GM21390 (cell line): ENCODE measurements around the gene LINGO3.
"Not testable (repeated sequence)": the region's sequence is repeated elsewhere in the genome, so short reads cannot be mapped to it uniquely, and the experiment has no call there.

Experiments
- ATAC-seq: cut with Tn5 transposase; IDR thresholded peaks from one replicate; pipeline ENCODE4 v1.9.1; 2021; ENCODE audit not compliant: unreplicated experiment

The LINGO3 gene

GRCh38 chr19:2283835-2284507 is 24.0 kb downstream of the LINGO3 start:
- ATAC-seq, result no peak

- no peak for ATAC-seq
Observed at GRCh38 chr19:2282862-2283237, 25.1 kb downstream of the LINGO3 start.

- no peak for ATAC-seq
Observed at GRCh38 chr19:2282062-2282861, 25.7 kb downstream of the LINGO3 start, which contains the start of gene PEAK3. TSS of gene PEAK3 (minus strand) at chr19:2282175. CDS start at chr19:2280931, 1,244 bp downstream.

- ATAC-seq, result not testable (repeated sequence)
Observed at GRCh38 chr19:2281265-2282061, 26.5 kb downstream of the LINGO3 start.

GRCh38 chr19:2280633-2281264 is 27.2 kb downstream of the LINGO3 start:
- ATAC-seq, result no peak

- no peak for ATAC-seq
Observed at GRCh38 chr19:2278459-2279158, 29.3 kb downstream of the LINGO3 start.

- no peak for ATAC-seq
Observed at GRCh38 chr19:2277138-2277537, 30.8 kb downstream of the LINGO3 start.

- no peak for ATAC-seq
Observed at GRCh38 chr19:2276429-2276986, 31.4 kb downstream of the LINGO3 start.

GRCh38 chr19:2275588-2276428 is 32.1 kb downstream of the LINGO3 start:
- no peak for ATAC-seq

GRCh38 chr19:2274931-2275535 is 32.9 kb downstream of the LINGO3 start:
- no peak for ATAC-seq

GRCh38 chr19:2274185-2274711 is 33.7 kb downstream of the LINGO3 start:
- no peak for ATAC-seq

GRCh38 chr19:2273356-2274184 is 34.4 kb downstream of the LINGO3 start:
- no peak for ATAC-seq

- ATAC-seq, result no peak
Observed at GRCh38 chr19:2271234-2272103, 36.5 kb downstream of the LINGO3 start.

- no peak for ATAC-seq
Observed at GRCh38 chr19:2270423-2271233, 37.3 kb downstream of the LINGO3 start.

GRCh38 chr19:2270157-2270422 is 37.9 kb downstream of the LINGO3 start:
- ATAC-seq, result no peak
